H1 (cell line): ENCODE measurements around the gene RRM2. TPM values are rescaled to one million over a fixed set of nuclear protein-coding genes. Genes with fewer than 3 reads are reported as not detected.
A peak's percentile ranks its signal among the peaks of the same experiment; 100 is the strongest.

Experiments used
- CTCF ChIA-PET: fragments of 300-600 bp; sonication (Branson Sonifier 250); formaldehyde crosslinking; loops from one replicate; lab custom pipeline; 2021; ENCODE audit not compliant: partially characterized antibody; lab: Charles Lee
- POLR2A ChIA-PET: fragments of 300-600 bp; sonication (Branson Sonifier 250); formaldehyde crosslinking; loops from one replicate; lab custom pipeline; 2021; ENCODE audit warnings: inconsistent platforms; ENCODE audit not compliant: partially characterized antibody; lab: Charles Lee
- DNase-seq, 2 experiments: peaks; one replicate each; pipeline versions ENCODE4 v3.0.0 to v3.0.0-alpha.2; 2010 to 2022; ENCODE audit warnings: low spot score in 2 of 2, low read depth in 1 of 2, mixed read lengths in 1 of 2
- FAIRE-seq: peaks from 2 replicates; lab custom pipeline; 2011; peaks lifted over from hg19 to GRCh38; lab: Jason Lieb, UNC
- H2AFZ ChIP-seq: 2 replicates; pipeline ENCODE4 v1.8.1; 2012; ENCODE audit warnings: low read length, inconsistent platforms
- H2AK5ac ChIP-seq: 2 replicates; pipeline ENCODE4 v1.6.1; 2013; ENCODE audit warnings: low read depth, low read length
- H2BK120ac ChIP-seq: replicated peaks from 2 replicates; pipeline ENCODE3; 2013; ENCODE audit warnings: low read depth, low read length, inconsistent platforms
- H2BK12ac ChIP-seq: 2 replicates; pipeline ENCODE4 v1.6.1; 2013; ENCODE audit warnings: low read depth, low read length
- H2BK15ac ChIP-seq: 2 replicates; pipeline ENCODE4 v1.6.1; 2013; ENCODE audit warnings: low read length
- H2BK20ac ChIP-seq: 2 replicates; pipeline ENCODE4 v1.6.1; 2013; ENCODE audit warnings: low read length
- H2BK5ac ChIP-seq: 2 replicates; pipeline ENCODE4 v1.6.1; 2013; ENCODE audit warnings: low read depth, low read length
- H3K14ac ChIP-seq: 2 replicates; pipeline ENCODE4 v1.6.1; 2013; ENCODE audit warnings: inconsistent platforms; ENCODE audit not compliant: insufficient read length
- H3K18ac ChIP-seq: 2 replicates; pipeline ENCODE4 v1.6.1; 2013; ENCODE audit warnings: low read length; ENCODE audit errors: extremely low read depth
- H3K23ac ChIP-seq: 2 replicates; pipeline ENCODE4 v1.6.1; 2013; ENCODE audit warnings: inconsistent platforms; ENCODE audit not compliant: insufficient read length
- H3K23me2 ChIP-seq: 2 replicates; pipeline ENCODE4 v1.6.1; 2013; ENCODE audit warnings: low read depth, low read length
- H3K27ac ChIP-seq: 2 replicates; pipeline ENCODE4 v1.6.1; 2011; ENCODE audit warnings: low read depth, low read length, inconsistent platforms
- H3K27me3 ChIP-seq, 4 experiments: replicated peaks in 1 of 4; 1 replicate in 1 of 4; 2 replicates in 3 of 4; pipeline versions ENCODE4 v1.6.1 to v1.8.1; 2011 to 2013; ENCODE audit warnings: low read length in 3 of 4, mild to moderate bottlenecking in 3 of 4, inconsistent platforms in 2 of 4, mixed read lengths in 2 of 4, moderate library complexity in 1 of 4; ENCODE audit not compliant: control insufficient read depth in 3 of 4, insufficient read depth in 3 of 4; ENCODE audit errors: extremely low read depth in 1 of 4
- H3K36me3 ChIP-seq, 4 experiments: 2 replicates each; pipeline versions ENCODE4 v1.6.1 to v1.8.1; 2011 to 2013; ENCODE audit warnings: mild to moderate bottlenecking in 4 of 4, low read length in 3 of 4, moderate library complexity in 2 of 4, control low read depth in 1 of 4, inconsistent platforms in 1 of 4; ENCODE audit not compliant: insufficient read depth in 4 of 4, control insufficient read depth in 2 of 4
- H3K4ac ChIP-seq: replicated peaks from 2 replicates; pipeline ENCODE3; 2013; ENCODE audit warnings: low read length, low read depth, mixed read lengths, inconsistent platforms; ENCODE audit not compliant: insufficient read length
- H3K4me1 ChIP-seq, 4 experiments: replicated peaks in 1 of 4; 1 replicate in 1 of 4; 2 replicates in 3 of 4; pipeline versions ENCODE4 v1.6.1 to v1.8.1; 2011 to 2013; ENCODE audit warnings: low read length in 3 of 4, inconsistent platforms in 2 of 4, mixed read lengths in 1 of 4; ENCODE audit not compliant: insufficient read depth in 4 of 4, control insufficient read depth in 3 of 4
- H3K4me2 ChIP-seq, 2 experiments: 2 replicates each; pipeline versions ENCODE4 v1.6.1 to v1.8.1; 2011 to 2013; ENCODE audit warnings: low read depth in 2 of 2, low read length in 2 of 2, control low read depth in 1 of 2, inconsistent platforms in 1 of 2, mild to moderate bottlenecking in 1 of 2; ENCODE audit not compliant: insufficient read depth in 1 of 2
- H3K4me3 ChIP-seq, 4 experiments: fragments of 200-600, 300-600 bp in 1 of 4; sonication (generic), shearing (Covaris generic), sonication (Bioruptor Twin) in 1 of 4; 2 replicates each; pipeline versions ENCODE4 v1.5.1 to v1.8.1; 2011 to 2016; ENCODE audit warnings: low read length in 4 of 4, low read depth in 3 of 4, control low read depth in 2 of 4, inconsistent platforms in 2 of 4, mild to moderate bottlenecking in 2 of 4, mixed read lengths in 1 of 4, moderate library complexity in 1 of 4; ENCODE audit not compliant: insufficient read depth in 2 of 4; ENCODE audit errors: extremely low read depth in 1 of 4
- H3K56ac ChIP-seq: replicated peaks from 2 replicates; pipeline ENCODE3; 2013; ENCODE audit warnings: low read depth, mild to moderate bottlenecking, mixed read lengths, low read length, inconsistent platforms; ENCODE audit not compliant: insufficient read length
- H3K79me1 ChIP-seq: 2 replicates; pipeline ENCODE4 v1.6.1; 2013; ENCODE audit warnings: low read depth, low read length, control low read depth
- H3K79me2 ChIP-seq, 2 experiments: 2 replicates each; pipeline versions ENCODE4 v1.6.1 to v1.8.1; 2012 to 2013; ENCODE audit warnings: low read length in 2 of 2, mild to moderate bottlenecking in 2 of 2, inconsistent platforms in 1 of 2; ENCODE audit not compliant: insufficient read depth in 2 of 2, control insufficient read depth in 1 of 2
- H3K9ac ChIP-seq, 4 experiments: replicated peaks in 1 of 4; 1 replicate in 1 of 4; 2 replicates in 3 of 4; pipeline versions ENCODE4 v1.6.1 to v1.8.1; 2011 to 2013; ENCODE audit warnings: low read depth in 3 of 4, low read length in 3 of 4, control low read depth in 2 of 4, mild to moderate bottlenecking in 2 of 4, moderate library complexity in 2 of 4, inconsistent platforms in 1 of 4; ENCODE audit errors: extremely low read depth in 1 of 4
- H3K9me3 ChIP-seq, 2 experiments: 2 replicates each; pipeline versions ENCODE4 v1.6.1 to v1.8.1; 2012 to 2013; ENCODE audit warnings: mild to moderate bottlenecking in 2 of 2, moderate library complexity in 2 of 2, control low read depth in 1 of 2, inconsistent platforms in 1 of 2, low read depth in 1 of 2, low read length in 1 of 2, mixed read lengths in 1 of 2; ENCODE audit not compliant: insufficient read depth in 2 of 2
- H4K20me1 ChIP-seq, 2 experiments: replicated peaks in 1 of 2; 2 replicates each; pipeline versions ENCODE3 to v1.8.1; 2011 to 2013; ENCODE audit warnings: inconsistent platforms in 2 of 2, low read length in 2 of 2, mild to moderate bottlenecking in 1 of 2; ENCODE audit not compliant: insufficient read depth in 2 of 2, control insufficient read depth in 1 of 2
- H4K5ac ChIP-seq: 2 replicates; pipeline ENCODE4 v1.6.1; 2013; ENCODE audit warnings: low read length, low read depth, mixed read lengths, inconsistent platforms; ENCODE audit not compliant: insufficient read length
- H4K8ac ChIP-seq: 2 replicates; pipeline ENCODE4 v1.8.0; 2013; ENCODE audit warnings: mild to moderate bottlenecking, moderate library complexity, low read length, inconsistent platforms; ENCODE audit not compliant: insufficient read depth; ENCODE audit errors: extremely low read depth
- H4K91ac ChIP-seq: replicated peaks from 2 replicates; pipeline ENCODE3; 2013; ENCODE audit warnings: low read length, mixed read lengths, inconsistent platforms; ENCODE audit not compliant: insufficient read length
- CBX8 ChIP-seq: fragments of 300-800, 300-1000 bp; sonication (generic); IDR thresholded peaks from 2 replicates; pipeline ENCODE4 v1.7.1; 2016; ENCODE audit warnings: low read depth, low read length, borderline replicate concordance
- EZH2 ChIP-seq: fragments of 200-600 bp; sonication (generic); IDR thresholded peaks from 2 replicates; pipeline ENCODE4 v1.7.1; 2012; ENCODE audit warnings: low read depth, mild to moderate bottlenecking, moderate library complexity, low read length, inconsistent platforms; ENCODE audit not compliant: severe bottlenecking
- GABPA ChIP-seq: IDR thresholded peaks from 2 replicates; pipeline ENCODE4 v1.6.1; 2011; ENCODE audit warnings: mild to moderate bottlenecking, low read length, moderate library complexity, borderline replicate concordance; ENCODE audit not compliant: insufficient read depth
- HDAC6 ChIP-seq: IDR thresholded peaks from one replicate; pipeline ENCODE4 v1.7.1; 2012; ENCODE audit warnings: low read depth, mild to moderate bottlenecking, inconsistent platforms, low read length, moderate library complexity
- KDM1A ChIP-seq: fragments of 200-600, 300-600 bp; sonication (generic); IDR thresholded peaks from 2 replicates; pipeline ENCODE4 v1.7.1; 2016; ENCODE audit warnings: mild to moderate bottlenecking, low read length, borderline replicate concordance
- MAX ChIP-seq: IDR thresholded peaks from 2 replicates; pipeline ENCODE4 v1.6.1; 2012; ENCODE audit warnings: inconsistent platforms
- NANOG ChIP-seq: IDR thresholded peaks from 2 replicates; pipeline ENCODE4 v1.6.1; 2011; ENCODE audit warnings: low read length, low read depth, mild to moderate bottlenecking, inconsistent platforms; ENCODE audit not compliant: insufficient read depth, poor library complexity, severe bottlenecking
- RFX5 ChIP-seq: IDR thresholded peaks from 2 replicates; pipeline ENCODE4 v1.6.1; 2011; ENCODE audit warnings: low read depth, low read length, improper control_type of control experiment, borderline replicate concordance
- SIRT6 ChIP-seq: IDR thresholded peaks from one replicate; pipeline ENCODE4 v1.7.1; 2012; ENCODE audit warnings: low read length, inconsistent platforms
- SRF ChIP-seq: IDR thresholded peaks from 2 replicates; pipeline ENCODE4 v1.6.1; 2011; ENCODE audit warnings: mild to moderate bottlenecking, low read depth, low read length, moderate library complexity
- SUZ12 ChIP-seq: fragments of 200-600 bp; sonication (generic); IDR thresholded peaks from 2 replicates; pipeline ENCODE4 v1.6.1; 2012; ENCODE audit warnings: mild to moderate bottlenecking, inconsistent platforms, low read length, moderate library complexity, mixed read lengths
- TAF1 ChIP-seq: IDR thresholded peaks from 2 replicates; pipeline ENCODE4 v1.6.1; 2011; ENCODE audit warnings: mild to moderate bottlenecking, low read depth, low read length
- WGBS, 2 experiments: shearing (Covaris generic) in 1 of 2; methylation state at CpG; one replicate each; pipeline versions ENCODE4 v1.1.6 to v1.1.7; 2013 to 2015; ENCODE audit warnings: low lambda C conversion rate in 2 of 2, mixed read lengths in 2 of 2, inconsistent platforms in 1 of 2, low coverage in 1 of 2, missing lambda C conversion rate in 1 of 2; ENCODE audit not compliant: insufficient replicate concordance in 2 of 2, insufficient coverage in 1 of 2, insufficient read length in 1 of 2; ENCODE audit errors: extremely low coverage in 1 of 2, missing lambda C conversion rate in 1 of 2; 5-methylcytosine and 5-hydroxymethylcytosine counted together
- polyA plus RNA-seq, 7 experiments: library from polyadenylated mRNA; depleted of rRNA in 3 of 7; stranded (reverse) in 5 of 7; unstranded in 2 of 7; fragments of >200 nt in 5 of 7; fragments of 200-250 nt in 2 of 7; gene quantifications; 1 replicate in 5 of 7; 2 replicates in 1 of 7; 4 replicates in 1 of 7; pipeline versions ENCODE4 v1.2.1 to v1.2.3, GENCODE V29; 2011 to 2013; ENCODE audit warnings: missing spikeins in 2 of 7, mixed read lengths in 2 of 7
- total RNA-seq: library from RNA; stranded (reverse); fragmentation: NEBNext Ultra II Directional; extraction: Animal tissue kit (Norgen Biotek cat#: 25700); gene quantifications from 2 replicates; pipeline ENCODE4 v1.2.1, GENCODE V29; 2021

Gene RRM2
- total and polyA plus RNA-seq, 2 of the 8 experiments (the other 6 are each of a cell fraction or from before 2014, with no cell fraction given) = 37.7 to 215 TPM

GRCh38 chr2:10080536-10081304, 41.8 kb upstream of the RRM2 start:
- no peak overlapping the region for H3K56ac ChIP-seq
- H3K9ac ChIP-seq = peak overlapping the region in 1 of 4 experiments; percentile 41; a peak in 1 of 7 replicates
- peak overlapping the region; percentile 48; the same call in 1 of the 2 replicates for H3K18ac ChIP-seq
- no peak overlapping the region for H3K4ac ChIP-seq
- ChIA-PET POLR2A (no interaction called here), CTCF (interaction anchor here (0.6 to 20.0 kb wide), 5 partner anchors 9 to 61 kb away, joined by 3 to 429 read pairs (median 4); no protein-coding TSS in a partner anchor)
- 10% methylated on average over 20 of the region's 45 CpGs; no CpG with 5 or more reads in 1 of the 2 experiments for WGBS, 2 experiments
- no peak overlapping the region for H3K27ac ChIP-seq
- no peaks in the 10 kb centered on the region for H3K36me3 ChIP-seq
- no peaks in the 10 kb centered on the region for H4K20me1 ChIP-seq
- FAIRE-seq = no peak
- peak overlapping the region; percentile 14 to 63 (median 32) for H3K4me3 ChIP-seq
- H2BK15ac ChIP-seq = no peak overlapping the region
- peaks cover 14 to 32% (median 25%) of the 10 kb centered on the region in 4 experiments for H3K27me3 ChIP-seq
- no peaks in the 10 kb centered on the region for H3K9me3 ChIP-seq
- no peak for DNase-seq
- H2BK120ac ChIP-seq = no peak overlapping the region
- H4K8ac ChIP-seq = no peak overlapping the region
- H3K23me2 ChIP-seq = peaks cover 10% of the 10 kb centered on the region; the same call in 1 of the 2 replicates
- H2AFZ ChIP-seq = no peak overlapping the region
- no peaks in the 10 kb centered on the region for H3K79me2 ChIP-seq
- peak overlapping the region; percentile 54 to 72 for H3K4me2 ChIP-seq
- no peak overlapping the region for H3K14ac ChIP-seq
- no peak overlapping the region for H4K91ac ChIP-seq
- no peaks in the 10 kb centered on the region for H3K79me1 ChIP-seq
- no peak overlapping the region for H2BK5ac ChIP-seq
- H3K4me1 ChIP-seq = peaks cover 0 to 7% (median 4%) of the 10 kb centered on the region in 4 experiments; a peak in 2 of 7 replicates
- H2BK12ac ChIP-seq = no peak overlapping the region
- H2BK20ac ChIP-seq = no peak overlapping the region
- H3K23ac ChIP-seq = no peak overlapping the region
- TF ChIP-seq KDM1A = no peak
- no peak for TF ChIP-seq HDAC6
- TF ChIP-seq SRF = no peak
- 0 out of 2 replicates have a peak, but pooled peaks have one; percentile 39 for TF ChIP-seq SUZ12
- no peak for TF ChIP-seq NANOG
- no peak for TF ChIP-seq CBX8
- TF ChIP-seq MAX = no peak
- TF ChIP-seq SIRT6 = no peak
- TF ChIP-seq GABPA = no peak
- no peak for TF ChIP-seq TAF1
- TF ChIP-seq EZH2 = peak; percentile 52
- no peak for TF ChIP-seq RFX5
- no peak overlapping the region for H2AK5ac ChIP-seq
- H4K5ac ChIP-seq = no peak overlapping the region
